ENCODE measurements around the gene STIMATE. TPM values are rescaled to one million over a fixed set of nuclear protein-coding genes. Genes with fewer than 3 reads are reported as not detected.

Gene STIMATE
- total RNA-seq, 1 experiment from 2014 or later = 15.7 TPM

GRCh38 chr3:52894756-52895155 is 2.6 kb downstream of the STIMATE start:
- ChIA-PET POLR2A (no interaction called here), CTCF (no interaction called here)
- Histone ChIP-seq H3K27ac (ENCODE audit: low read length) (no peak overlapping the region), H3K9me3 (ENCODE audit: control insufficient read depth, insufficient read depth, low read depth, low read length) (no peaks in the 10 kb centered on the region), H3K27me3 (ENCODE audit: control insufficient read depth, insufficient read depth, low read length) (no peaks in the 10 kb centered on the region), H3K36me3 (ENCODE audit: control insufficient read depth, insufficient read depth, low read length) (no peaks in the 10 kb centered on the region; the same call in 1 of the 2 replicates), H3K4me3 (ENCODE audit: low read depth in 2 of 2, low read length in 2 of 2) (no peak overlapping the region), H3K4me1 (ENCODE audit: control insufficient read depth, insufficient read depth, low read length) (peaks cover 33% of the 10 kb centered on the region)
- TF ChIP-seq POLR2AphosphoS5 (IDR thresholded peaks at IDR 0.05; ENCODE audit: low read depth, low read length) (no peak), CTCF (IDR thresholded peaks at IDR 0.05) (no peak), SIN3A (IDR thresholded peaks at IDR 0.05; ENCODE audit: borderline replicate concordance, insufficient read depth, low read depth, low read length) (no peak), TCF7L2 (IDR thresholded peaks at IDR 0.05; ENCODE audit: low read depth, low read length) (no peak)
- TF ChIP-seq, protein P1, sequence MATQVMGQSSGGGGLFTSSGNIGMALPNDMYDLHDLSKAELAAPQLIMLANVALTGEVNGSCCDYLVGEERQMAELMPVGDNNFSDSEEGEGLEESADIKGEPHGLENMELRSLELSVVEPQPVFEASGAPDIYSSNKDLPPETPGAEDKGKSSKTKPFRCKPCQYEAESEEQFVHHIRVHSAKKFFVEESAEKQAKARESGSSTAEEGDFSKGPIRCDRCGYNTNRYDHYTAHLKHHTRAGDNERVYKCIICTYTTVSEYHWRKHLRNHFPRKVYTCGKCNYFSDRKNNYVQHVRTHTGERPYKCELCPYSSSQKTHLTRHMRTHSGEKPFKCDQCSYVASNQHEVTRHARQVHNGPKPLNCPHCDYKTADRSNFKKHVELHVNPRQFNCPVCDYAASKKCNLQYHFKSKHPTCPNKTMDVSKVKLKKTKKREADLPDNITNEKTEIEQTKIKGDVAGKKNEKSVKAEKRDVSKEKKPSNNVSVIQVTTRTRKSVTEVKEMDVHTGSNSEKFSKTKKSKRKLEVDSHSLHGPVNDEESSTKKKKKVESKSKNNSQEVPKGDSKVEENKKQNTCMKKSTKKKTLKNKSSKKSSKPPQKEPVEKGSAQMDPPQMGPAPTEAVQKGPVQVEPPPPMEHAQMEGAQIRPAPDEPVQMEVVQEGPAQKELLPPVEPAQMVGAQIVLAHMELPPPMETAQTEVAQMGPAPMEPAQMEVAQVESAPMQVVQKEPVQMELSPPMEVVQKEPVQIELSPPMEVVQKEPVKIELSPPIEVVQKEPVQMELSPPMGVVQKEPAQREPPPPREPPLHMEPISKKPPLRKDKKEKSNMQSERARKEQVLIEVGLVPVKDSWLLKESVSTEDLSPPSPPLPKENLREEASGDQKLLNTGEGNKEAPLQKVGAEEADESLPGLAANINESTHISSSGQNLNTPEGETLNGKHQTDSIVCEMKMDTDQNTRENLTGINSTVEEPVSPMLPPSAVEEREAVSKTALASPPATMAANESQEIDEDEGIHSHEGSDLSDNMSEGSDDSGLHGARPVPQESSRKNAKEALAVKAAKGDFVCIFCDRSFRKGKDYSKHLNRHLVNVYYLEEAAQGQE (IDR thresholded peaks at IDR 0.05; ENCODE audit: insufficient read depth in 1 of 2, low read depth in 2 of 2, low read length in 1 of 2) = no peak
- no peak for DNase-seq (ENCODE audit: low read depth, low spot score)
- no peak for ATAC-seq
- intact Hi-C loops (cut with micrococcal nuclease; ENCODE audit: unreplicated experiment) = no loop called here
- in situ Hi-C loops (cut with HindIII; ENCODE audit: low pct_unique_long_range_greater_than_20kb, low sequenced_read_pairs) = no loop called here
- no TSS peak for BruUV-seq (replicated peaks)

DNA sequence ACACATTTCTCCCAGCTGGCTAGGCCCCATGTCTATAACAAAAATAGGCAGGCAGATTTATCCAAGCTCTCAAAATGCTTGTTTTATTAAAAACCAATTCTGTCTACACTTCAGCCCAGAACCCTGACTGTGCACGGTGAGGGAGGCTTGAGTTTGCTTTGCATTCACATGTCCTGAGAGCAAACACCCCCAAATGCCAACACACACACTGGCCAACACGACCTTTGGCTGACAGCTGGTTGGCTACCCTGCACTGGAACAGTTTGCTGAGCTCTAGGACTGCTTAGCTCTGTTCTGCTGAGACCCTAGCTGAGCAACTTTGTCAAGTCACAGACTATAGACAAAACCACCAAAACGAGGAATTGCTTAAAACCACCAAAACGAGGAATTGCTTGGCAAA is 3.6 kb downstream of the STIMATE start:
- in situ Hi-C loops (cut with HindIII; ENCODE audit: low pct_unique_long_range_greater_than_20kb, low sequenced_read_pairs) = no loop called here

More for the DNA sequence above, 3.6 kb downstream of the STIMATE start:
- peaks cover 33% of the 10 kb centered on the region for H3K4me1 ChIP-seq (ENCODE audit: control insufficient read depth, insufficient read depth, low read length)
- intact Hi-C loops (cut with micrococcal nuclease; ENCODE audit: unreplicated experiment) = no loop called here
- CTCF ChIA-PET = interaction anchor here (1.2 kb wide), 1 partner anchor 44 kb away, joined by 4 read pairs; no protein-coding TSS in a partner anchor
- no TSS peak for BruUV-seq (replicated peaks)
- POLR2A ChIA-PET = no interaction called here
- no peak overlapping the region for H3K4me3 ChIP-seq (ENCODE audit: low read depth in 2 of 2, low read length in 2 of 2)
- H3K27ac ChIP-seq (ENCODE audit: low read length) = no peak overlapping the region
- no peaks in the 10 kb centered on the region for H3K27me3 ChIP-seq (ENCODE audit: control insufficient read depth, insufficient read depth, low read length)
- H3K36me3 ChIP-seq (ENCODE audit: control insufficient read depth, insufficient read depth, low read length) = no peaks in the 10 kb centered on the region; the same call in 1 of the 2 replicates
- no peak for TF ChIP-seq POLR2AphosphoS5 (IDR thresholded peaks at IDR 0.05; ENCODE audit: low read depth, low read length)
- no peak for TF ChIP-seq SIN3A (IDR thresholded peaks at IDR 0.05; ENCODE audit: borderline replicate concordance, insufficient read depth, low read depth, low read length)
- TF ChIP-seq TCF7L2 (IDR thresholded peaks at IDR 0.05; ENCODE audit: low read depth, low read length) = no peak
- no peak for TF ChIP-seq CTCF (IDR thresholded peaks at IDR 0.05)
- TF ChIP-seq, protein P1 (IDR thresholded peaks at IDR 0.05; ENCODE audit: insufficient read depth in 1 of 2, low read depth in 2 of 2, low read length in 1 of 2) = no peak
- ATAC-seq (no peak), DNase-seq (ENCODE audit: low read depth, low spot score) (no peak)
- H3K9me3 ChIP-seq (ENCODE audit: control insufficient read depth, insufficient read depth, low read depth, low read length) = no peaks in the 10 kb centered on the region

Data from Panc1 (cell line).